Measurements from ENCODE around the gene CMSS1. TPM values are rescaled to one million over a fixed set of nuclear protein-coding genes. Genes with fewer than 3 reads are reported as not detected.

Gene CMSS1
- total and polyA plus RNA-seq, 7 experiments from 2014 or later = 14.9 to 47.7 (median 18.4) TPM

- Mint-ChIP-seq H3K4me3 (no peak overlapping the region), H3K27ac (peak overlapping the region in 1 of 9 donors; percentile 72), H3K4me1 (peaks cover 0 to 4% (median 0%) of the 10 kb centered on the region in 7 donors), H3K27me3 (peaks cover 0 to 5% (median 0%) of the 10 kb centered on the region in 5 donors), H3K9me3 (peaks cover 5 to 24% (median 10%) of the 10 kb centered on the region in 11 donors), H3K36me3 (peaks cover 5 to 14% (median 11%) of the 10 kb centered on the region in 5 donors)
- Histone ChIP-seq H3K9me3 (ENCODE audit: control insufficient read depth in 2 of 3, low read length in 3 of 3) (peaks cover 0 to 15% (median 0%) of the 10 kb centered on the region in 3 experiments), H3K36me3 (ENCODE audit: control insufficient read depth in 2 of 3, insufficient read depth in 3 of 3, low read length in 3 of 3) (no peaks in the 10 kb centered on the region), H3K4me1 (ENCODE audit: control insufficient read depth in 2 of 2, insufficient read depth in 2 of 2, low read length in 2 of 2) (no peaks in the 10 kb centered on the region), H3K27me3 (ENCODE audit: control insufficient read depth in 2 of 2, insufficient read depth in 2 of 2, low read length in 2 of 2) (no peaks in the 10 kb centered on the region), H3K27ac (ENCODE audit: low read depth, low read length) (no peak overlapping the region), H3K4me3 (ENCODE audit: low read length) (no peak overlapping the region)
- DNase-seq (peak in 7 of 9 donors; percentile 23 to 38 (median 31)), ATAC-seq (peak; percentile 67)
- ChIA-PET POLR2A (interaction anchor here (1.3 kb wide), 1 partner anchor 10 kb away, joined by 6 read pairs; the partner anchor contains the start of gene CMSS1), CTCF (interaction anchor here (0.6 to 1.4 kb wide), 7 partner anchors 12 to 1068 kb away, joined by 3 to 7 read pairs (median 4); no protein-coding TSS in a partner anchor)
- intact Hi-C loops (cut with micrococcal nuclease) = loop anchor here in 1 of 2 donors (1.0 kb wide), 1 partner anchor 991 kb away; no protein-coding TSS in a partner anchor
These were observed 9.4 kb upstream of the CMSS1 start for GRCh38 chr3:99808163-99808794.

- POLR2A ChIA-PET = no interaction called here
- H3K27me3 Mint-ChIP-seq = peaks cover 0 to 5% (median 0%) of the 10 kb centered on the region in 5 donors
- CTCF ChIA-PET = no interaction called here
- Histone ChIP-seq H3K4me3 (ENCODE audit: low read length) (no peak overlapping the region), H3K9me3 (ENCODE audit: control insufficient read depth in 2 of 3, low read length in 3 of 3) (peaks cover 0 to 14% (median 0%) of the 10 kb centered on the region in 3 experiments), H3K27me3 (ENCODE audit: control insufficient read depth in 2 of 2, insufficient read depth in 2 of 2, low read length in 2 of 2) (no peaks in the 10 kb centered on the region), H3K4me1 (ENCODE audit: control insufficient read depth in 2 of 2, insufficient read depth in 2 of 2, low read length in 2 of 2) (no peaks in the 10 kb centered on the region), H3K36me3 (ENCODE audit: control insufficient read depth in 2 of 3, insufficient read depth in 3 of 3, low read length in 3 of 3) (no peaks in the 10 kb centered on the region), H3K27ac (ENCODE audit: low read depth, low read length) (no peak overlapping the region)
- no peak overlapping the region for H3K4me3 Mint-ChIP-seq
- peaks cover 5 to 13% (median 8%) of the 10 kb centered on the region in 11 donors for H3K9me3 Mint-ChIP-seq
- no peak for ATAC-seq
- intact Hi-C loops (cut with micrococcal nuclease) = no loop called here
- H3K4me1 Mint-ChIP-seq = peaks cover 0 to 4% (median 0%) of the 10 kb centered on the region in 7 donors
- peaks cover 5 to 7% (median 7%) of the 10 kb centered on the region in 5 donors for H3K36me3 Mint-ChIP-seq
- no peak for DNase-seq
- H3K27ac Mint-ChIP-seq = no peak overlapping the region
These were observed 8.1 kb upstream of the CMSS1 start for GRCh38 chr3:99809565-99809964.

GRCh38 chr3:99810403-99810802 lies 7.3 kb upstream of the CMSS1 start:
- no peaks in the 10 kb centered on the region for H3K27me3 ChIP-seq (ENCODE audit: control insufficient read depth in 2 of 2, insufficient read depth in 2 of 2, low read length in 2 of 2)
- H3K9me3 ChIP-seq (ENCODE audit: control insufficient read depth in 2 of 3, low read length in 3 of 3) = peaks cover 0 to 6% (median 0%) of the 10 kb centered on the region in 3 experiments
- ChIA-PET POLR2A (no interaction called here), CTCF (interaction anchor here (0.8 to 1.2 kb wide), 2 partner anchors 993 to 1450 kb away, joined by 3 read pairs; no protein-coding TSS in a partner anchor)
- no peak overlapping the region for H3K27ac ChIP-seq (ENCODE audit: low read depth, low read length)
- no peak for ATAC-seq
- H3K4me3 ChIP-seq (ENCODE audit: low read length) = no peak overlapping the region
- no peaks in the 10 kb centered on the region for H3K36me3 ChIP-seq (ENCODE audit: control insufficient read depth in 2 of 3, insufficient read depth in 3 of 3, low read length in 3 of 3)
- Mint-ChIP-seq H3K27me3 (peaks cover 0 to 5% (median 0%) of the 10 kb centered on the region in 5 donors), H3K27ac (no peak overlapping the region), H3K4me3 (no peak overlapping the region), H3K4me1 (peaks cover 0 to 4% (median 0%) of the 10 kb centered on the region in 7 donors), H3K9me3 (peaks cover 4 to 9% (median 5%) of the 10 kb centered on the region in 11 donors), H3K36me3 (peaks cover 4 to 6% (median 5%) of the 10 kb centered on the region in 5 donors)
- H3K4me1 ChIP-seq (ENCODE audit: control insufficient read depth in 2 of 2, insufficient read depth in 2 of 2, low read length in 2 of 2) = no peaks in the 10 kb centered on the region
- no peak for DNase-seq
- intact Hi-C loops (cut with micrococcal nuclease) = no loop called here

GRCh38 chr3:99817047-99817436 lies 620 bp upstream of the CMSS1 start:
- H3K4me3 Mint-ChIP-seq = peak overlapping the region; percentile 84 to 99 (median 95)
- ChIA-PET POLR2A (interaction anchor here (1.8 kb wide), 1 partner anchor 444 kb away, joined by 9 read pairs; the partner anchor contains the start of gene TBC1D23), CTCF (interaction anchor here (0.6 to 1.5 kb wide), 3 partner anchors 15 to 437 kb away, joined by 3 to 6 read pairs (median 3); no protein-coding TSS in a partner anchor)
- Histone ChIP-seq H3K4me1 (ENCODE audit: control insufficient read depth in 2 of 2, insufficient read depth in 2 of 2, low read length in 2 of 2) (peaks cover 18 to 22% of the 10 kb centered on the region in 2 donors), H3K9me3 (ENCODE audit: control insufficient read depth in 2 of 3, low read length in 3 of 3) (no peaks in the 10 kb centered on the region), H3K36me3 (ENCODE audit: control insufficient read depth in 2 of 3, insufficient read depth in 3 of 3, low read length in 3 of 3) (no peaks in the 10 kb centered on the region), H3K4me3 (ENCODE audit: low read length) (peak overlapping the region; percentile 80), H3K27me3 (ENCODE audit: control insufficient read depth in 2 of 2, insufficient read depth in 2 of 2, low read length in 2 of 2) (no peaks in the 10 kb centered on the region), H3K27ac (ENCODE audit: low read depth, low read length) (peak overlapping the region; percentile 90)
- H3K4me1 Mint-ChIP-seq = peaks cover 19 to 60% (median 41%) of the 10 kb centered on the region in 7 donors
- ATAC-seq (no peak), DNase-seq (peak in 1 of 9 donors; percentile 16)
- H3K27ac Mint-ChIP-seq = peak overlapping the region; percentile 93 to 100 (median 100)
- H3K9me3 Mint-ChIP-seq = peaks cover 0 to 3% (median 0%) of the 10 kb centered on the region in 11 donors
- peaks cover 0 to 4% (median 0%) of the 10 kb centered on the region in 5 donors for H3K36me3 Mint-ChIP-seq
- intact Hi-C loops (cut with micrococcal nuclease) = loop anchor here (1.0 to 5.0 kb wide), 13 partner anchors 14 to 1995 kb away; partner anchors contain the start of genes DCBLD2 (in 2 of the 2), LNP1 (in 2 of the 2), TBC1D23 (in 2 of the 2) and TFG (in 2 of the 2)
- H3K27me3 Mint-ChIP-seq = peaks cover 0 to 5% (median 0%) of the 10 kb centered on the region in 5 donors

GRCh38 chr3:99818818-99819217 lies 1.2 kb downstream of the CMSS1 start:
- no peaks in the 10 kb centered on the region for H3K9me3 ChIP-seq (ENCODE audit: control insufficient read depth in 2 of 3, low read length in 3 of 3)
- no peaks in the 10 kb centered on the region for H3K36me3 ChIP-seq (ENCODE audit: control insufficient read depth in 2 of 3, insufficient read depth in 3 of 3, low read length in 3 of 3)
- Mint-ChIP-seq H3K36me3 (peaks cover 0 to 4% (median 0%) of the 10 kb centered on the region in 5 donors), H3K9me3 (peaks cover 0 to 3% (median 0%) of the 10 kb centered on the region in 11 donors), H3K4me3 (peak overlapping the region; percentile 84 to 99 (median 95)), H3K27me3 (no peaks in the 10 kb centered on the region), H3K27ac (peak overlapping the region; percentile 93 to 100 (median 100)), H3K4me1 (peaks cover 19 to 68% (median 47%) of the 10 kb centered on the region in 7 donors)
- DNase-seq (no peak), ATAC-seq (no peak)
- H3K4me3 ChIP-seq (ENCODE audit: low read length) = peak overlapping the region; percentile 80
- intact Hi-C loops (cut with micrococcal nuclease) = loop anchor here (1.0 to 5.0 kb wide), 7 partner anchors 391 to 1997 kb away; partner anchors contain the start of genes CPOX (in 1 of the 2), CRYBG3 (in 1 of the 2), DCBLD2 (in 1 of the 2) and NIT2 (in 1 of the 2)
- ChIA-PET POLR2A (interaction anchor here (0.5 to 1.8 kb wide), 2 partner anchors 80 to 442 kb away, joined by 3 to 9 read pairs; partner anchors contain the start of gene TBC1D23), CTCF (interaction anchor here (1.5 kb wide), 1 partner anchor 435 kb away, joined by 6 read pairs; no protein-coding TSS in a partner anchor)
- peaks cover 18 to 22% of the 10 kb centered on the region in 2 donors for H3K4me1 ChIP-seq (ENCODE audit: control insufficient read depth in 2 of 2, insufficient read depth in 2 of 2, low read length in 2 of 2)
- H3K27me3 ChIP-seq (ENCODE audit: control insufficient read depth in 2 of 2, insufficient read depth in 2 of 2, low read length in 2 of 2) = no peaks in the 10 kb centered on the region
- no peak overlapping the region for H3K27ac ChIP-seq (ENCODE audit: low read depth, low read length)

Measured in naive thymus-derived CD4-positive, alpha-beta T cell (primary cell).